Smooth muscle cell (in vitro differentiated cells): ENCODE measurements around the gene ADAM8. TPM values are rescaled to one million over a fixed set of nuclear protein-coding genes. Genes with fewer than 3 reads are reported as not detected.
"Not testable (repeated sequence)": the region's sequence is repeated elsewhere in the genome, so short reads cannot be mapped to it uniquely, and the experiment has no call there.

Experiments used
- DNase-seq: peaks from one replicate; lab custom pipeline; 2025; ENCODE audit not compliant: unreplicated experiment; lab: John Stamatoyannopoulos, UW
- H2AFZ ChIP-seq: fragments of 200-600 bp; sonication (generic); 2 replicates; pipeline ENCODE4 v1.6.0; 2016; ENCODE audit warnings: antibody characterized with exemption, low read depth, mild to moderate bottlenecking
- H3F3A ChIP-seq: fragments of 200-600 bp; sonication (generic); 2 replicates; pipeline ENCODE4 v1.6.0; 2017; ENCODE audit warnings: antibody characterized with exemption, low read depth
- H3K27ac ChIP-seq: fragments of 200-600 bp; sonication (generic); 2 replicates; pipeline ENCODE4 v1.5.1; 2016; ENCODE audit warnings: low read depth, mild to moderate bottlenecking
- H3K27me3 ChIP-seq: fragments of 200-600 bp; sonication (generic); 2 replicates; pipeline ENCODE4 v1.6.1; 2016; ENCODE audit warnings: low read depth, mild to moderate bottlenecking
- H3K36me3 ChIP-seq: fragments of 200-600 bp; sonication (generic); 2 replicates; pipeline ENCODE4 v1.5.1; 2016; ENCODE audit warnings: low read depth
- H3K4me1 ChIP-seq: fragments of 200-600 bp; sonication (generic); 2 replicates; pipeline ENCODE4 v1.5.1; 2016; ENCODE audit warnings: low read depth
- H3K4me2 ChIP-seq: fragments of 200-600 bp; sonication (generic); 2 replicates; pipeline ENCODE4 v1.6.0; 2016; ENCODE audit warnings: mild to moderate bottlenecking
- H3K4me3 ChIP-seq: fragments of 200-600 bp; sonication (generic); 2 replicates; pipeline ENCODE4 v1.5.1; 2016; ENCODE audit warnings: mild to moderate bottlenecking
- H3K79me2 ChIP-seq: fragments of 200-600 bp; sonication (generic); 2 replicates; pipeline ENCODE4 v1.6.0; 2016; ENCODE audit warnings: low read depth, mild to moderate bottlenecking
- H3K9ac ChIP-seq: fragments of 200-600 bp; sonication (generic); 2 replicates; pipeline ENCODE4 v1.6.0; 2016; ENCODE audit warnings: low read depth
- H3K9me3 ChIP-seq: fragments of 200-600 bp; sonication (generic); replicated peaks from 2 replicates; pipeline ENCODE4 v1.5.1; 2016; ENCODE audit warnings: low read depth
- H4K20me1 ChIP-seq: fragments of 200-600 bp; sonication (generic); 2 replicates; pipeline ENCODE4 v1.6.0; 2016; ENCODE audit warnings: low read depth
- WGBS: methylation state at CpG from one replicate; pipeline ENCODE4 v1.1.7; 2016; ENCODE audit warnings: low lambda C conversion rate; 5-methylcytosine and 5-hydroxymethylcytosine counted together
- polyA plus RNA-seq: library from polyadenylated mRNA; unstranded; fragments of >200 nt; fragmentation: Nextera tagmentation; extraction: Ambion mirVana; gene quantifications from 2 replicates; pipeline ENCODE4 v1.2.1, GENCODE V29; 2016
- total RNA-seq: library from RNA; depleted of rRNA; stranded (reverse); fragments of >200 nt; gene quantifications from 2 replicates; pipeline ENCODE4 v1.2.3, GENCODE V29; 2014
- TF ChIP-seq, protein P1 (sequence below): fragments of 200-600 bp; sonication (generic); IDR thresholded peaks from 2 replicates; pipeline ENCODE4 v1.5.1; 2017; ENCODE audit warnings: borderline replicate concordance, mild to moderate bottlenecking, antibody characterized with exemption; ENCODE audit not compliant: insufficient read depth, poor library complexity, severe bottlenecking

Gene ADAM8
- total and polyA plus RNA-seq, 2 experiments from 2014 or later: 0.36 to 0.70 TPM

- no peak overlapping the region for H3K9ac ChIP-seq
- no peaks in the 10 kb centered on the region for H3K4me1 ChIP-seq
- TF ChIP-seq, protein P1, sequence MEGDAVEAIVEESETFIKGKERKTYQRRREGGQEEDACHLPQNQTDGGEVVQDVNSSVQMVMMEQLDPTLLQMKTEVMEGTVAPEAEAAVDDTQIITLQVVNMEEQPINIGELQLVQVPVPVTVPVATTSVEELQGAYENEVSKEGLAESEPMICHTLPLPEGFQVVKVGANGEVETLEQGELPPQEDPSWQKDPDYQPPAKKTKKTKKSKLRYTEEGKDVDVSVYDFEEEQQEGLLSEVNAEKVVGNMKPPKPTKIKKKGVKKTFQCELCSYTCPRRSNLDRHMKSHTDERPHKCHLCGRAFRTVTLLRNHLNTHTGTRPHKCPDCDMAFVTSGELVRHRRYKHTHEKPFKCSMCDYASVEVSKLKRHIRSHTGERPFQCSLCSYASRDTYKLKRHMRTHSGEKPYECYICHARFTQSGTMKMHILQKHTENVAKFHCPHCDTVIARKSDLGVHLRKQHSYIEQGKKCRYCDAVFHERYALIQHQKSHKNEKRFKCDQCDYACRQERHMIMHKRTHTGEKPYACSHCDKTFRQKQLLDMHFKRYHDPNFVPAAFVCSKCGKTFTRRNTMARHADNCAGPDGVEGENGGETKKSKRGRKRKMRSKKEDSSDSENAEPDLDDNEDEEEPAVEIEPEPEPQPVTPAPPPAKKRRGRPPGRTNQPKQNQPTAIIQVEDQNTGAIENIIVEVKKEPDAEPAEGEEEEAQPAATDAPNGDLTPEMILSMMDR: no peak
- no peak overlapping the region for H2AFZ ChIP-seq
- DNase-seq: no peak
- H3K36me3 ChIP-seq: no peaks in the 10 kb centered on the region
- no peak overlapping the region for H3K4me3 ChIP-seq
- 96% methylated on average over 21 of the region's 22 CpGs for WGBS
- no peak overlapping the region for H3K27ac ChIP-seq
- no peaks in the 10 kb centered on the region for H4K20me1 ChIP-seq
- no peaks in the 10 kb centered on the region for H3K27me3 ChIP-seq
- no peaks in the 10 kb centered on the region for H3K79me2 ChIP-seq
- no peak overlapping the region for H3K4me2 ChIP-seq
- no peaks in the 10 kb centered on the region for H3F3A ChIP-seq
- no peaks in the 10 kb centered on the region for H3K9me3 ChIP-seq
These were observed 8.8 kb downstream of the ADAM8 start for GRCh38 chr10:133267829-133268228.

DNA sequence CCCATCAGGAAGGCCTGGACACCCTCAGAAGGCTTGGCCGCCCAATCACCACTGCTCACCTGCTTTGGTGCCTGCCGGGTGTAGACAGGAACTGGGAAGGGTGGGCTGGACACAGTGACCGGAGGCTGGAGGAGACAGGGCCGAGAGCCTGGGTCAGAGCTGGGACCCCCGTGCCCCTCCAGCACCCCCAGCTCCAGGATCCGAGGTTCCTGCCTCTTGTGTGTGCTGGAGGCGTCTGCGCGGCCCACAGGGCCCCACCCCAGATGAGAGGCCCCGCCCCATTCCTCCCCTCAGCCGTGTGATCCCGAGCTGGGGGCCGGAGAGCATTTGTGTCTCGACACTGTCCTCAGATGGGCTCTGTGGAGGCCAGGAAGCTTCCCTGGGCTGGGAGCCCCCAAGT lies 9.4 kb downstream of the ADAM8 start:
- no peaks in the 10 kb centered on the region for H3K27me3 ChIP-seq
- no peaks in the 10 kb centered on the region for H4K20me1 ChIP-seq
- DNase-seq: no peak
- WGBS: 83% methylated on average over 13 of the region's 14 CpGs
- H3K36me3 ChIP-seq: no peaks in the 10 kb centered on the region
- peaks cover 5% of the 10 kb centered on the region for H3K4me1 ChIP-seq
- H3K27ac ChIP-seq: no peak overlapping the region
- no peaks in the 10 kb centered on the region for H3F3A ChIP-seq
- no peak overlapping the region for H2AFZ ChIP-seq
- TF ChIP-seq, protein P1: no peak
- H3K4me2 ChIP-seq: no peak overlapping the region
- H3K9me3 ChIP-seq: no peaks in the 10 kb centered on the region
- no peaks in the 10 kb centered on the region for H3K79me2 ChIP-seq
- H3K4me3 ChIP-seq: no peak overlapping the region
- no peak overlapping the region for H3K9ac ChIP-seq

DNA sequence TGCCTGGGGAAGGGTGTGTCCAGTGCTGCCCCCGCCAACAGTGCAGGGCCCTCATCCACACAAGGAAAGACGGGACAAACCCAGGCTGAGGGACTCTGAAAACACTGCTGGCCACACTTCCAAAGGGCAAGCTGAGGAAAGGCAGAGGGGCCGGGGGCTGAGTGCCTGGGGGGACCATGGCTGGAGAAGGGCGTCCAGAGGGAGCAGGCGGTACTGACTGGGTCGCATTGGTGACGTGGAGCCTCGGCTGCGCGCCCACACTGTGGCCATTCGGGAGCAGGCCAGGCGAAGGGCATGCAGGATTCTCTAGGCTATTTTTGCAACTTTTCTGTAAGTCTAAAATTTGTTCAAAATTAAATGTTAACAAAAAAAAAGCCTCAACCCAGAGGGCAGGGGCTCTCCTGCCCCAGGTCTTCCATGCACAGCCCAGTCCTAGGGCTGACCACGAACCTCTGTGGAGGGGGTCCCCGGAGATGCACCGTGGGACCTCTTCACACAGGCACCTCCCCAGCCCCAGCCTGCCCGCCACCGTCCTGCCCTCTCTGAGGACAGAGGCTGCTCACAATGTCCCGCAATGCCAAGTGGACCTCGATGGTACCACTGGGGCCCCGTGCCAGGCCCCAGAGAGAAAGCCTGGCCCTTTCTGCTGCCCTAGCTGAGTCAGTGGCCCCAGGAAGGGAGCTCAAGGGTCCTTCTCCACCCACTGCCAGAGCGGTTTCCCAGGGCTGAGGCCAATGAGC lies 10.4 kb downstream of the ADAM8 start:
- WGBS: 95% methylated on average over 21 of the region's 21 CpGs
- TF ChIP-seq, protein P1: no peak

GRCh38 chr10:133265052-133265451 lies 11.6 kb downstream of the ADAM8 start:
- 78% methylated on average over 10 of the region's 10 CpGs for WGBS
- not testable (repeated sequence) for H3K4me2 ChIP-seq, H4K20me1 ChIP-seq, H3K9me3 ChIP-seq, H3K27me3 ChIP-seq, H3F3A ChIP-seq, H3K36me3 ChIP-seq, H3K27ac ChIP-seq, H3K9ac ChIP-seq, H3K79me2 ChIP-seq, H3K4me3 ChIP-seq, H2AFZ ChIP-seq, DNase-seq
- peaks cover 10% of the 10 kb centered on the region for H3K4me1 ChIP-seq

More for the DNA sequence above, 10.4 kb downstream of the ADAM8 start:
- no peaks in the 10 kb centered on the region for H3K36me3 ChIP-seq
- no peaks in the 10 kb centered on the region for H3K9me3 ChIP-seq
- no peaks in the 10 kb centered on the region for H3K27me3 ChIP-seq
- H3F3A ChIP-seq: no peaks in the 10 kb centered on the region
- no peak for DNase-seq
- no peak overlapping the region for H3K9ac ChIP-seq
- no peak overlapping the region for H3K4me3 ChIP-seq
- no peak overlapping the region for H2AFZ ChIP-seq
- no peak overlapping the region for H3K27ac ChIP-seq
- H3K79me2 ChIP-seq: no peaks in the 10 kb centered on the region
- no peaks in the 10 kb centered on the region for H4K20me1 ChIP-seq
- H3K4me1 ChIP-seq: peaks cover 8% of the 10 kb centered on the region
- no peak overlapping the region for H3K4me2 ChIP-seq
